Ectodermal cell (in vitro differentiated cells): ENCODE data around the gene COP1.

Source experiments
- H3K27ac ChIP-seq: 2 replicates; pipeline ENCODE4 v1.7.0; 2013; ENCODE audit warnings: mild to moderate bottlenecking, low read depth, low read length; ENCODE audit not compliant: insufficient read depth, poor library complexity, severe bottlenecking
- H3K27me3 ChIP-seq: 2 replicates; pipeline ENCODE4 v1.7.0; 2013; ENCODE audit warnings: mild to moderate bottlenecking, low read length; ENCODE audit not compliant: insufficient read depth, control insufficient read depth, poor library complexity, severe bottlenecking
- H3K36me3 ChIP-seq: one replicate; pipeline ENCODE4 v1.7.0; 2013; ENCODE audit warnings: low read length; ENCODE audit not compliant: control insufficient read depth, insufficient read depth
- H3K4me1 ChIP-seq: one replicate; pipeline ENCODE4 v1.7.0; 2013; ENCODE audit warnings: low read length; ENCODE audit not compliant: control insufficient read depth, insufficient read depth
- H3K4me3 ChIP-seq: 2 replicates; pipeline ENCODE4 v1.7.0; 2013; ENCODE audit warnings: low read depth, low read length, control low read depth; ENCODE audit not compliant: insufficient read depth
- H3K9me3 ChIP-seq: 2 replicates; pipeline ENCODE4 v1.7.0; 2013; ENCODE audit warnings: mild to moderate bottlenecking, low read length, moderate library complexity; ENCODE audit not compliant: control insufficient read depth
- WGBS, 2 experiments: methylation state at CpG; one replicate each; pipeline ENCODE4 v1.1.7; 2013; ENCODE audit warnings: missing lambda C conversion rate in 2 of 2; 5-methylcytosine and 5-hydroxymethylcytosine counted together

The COP1 gene

DNA sequence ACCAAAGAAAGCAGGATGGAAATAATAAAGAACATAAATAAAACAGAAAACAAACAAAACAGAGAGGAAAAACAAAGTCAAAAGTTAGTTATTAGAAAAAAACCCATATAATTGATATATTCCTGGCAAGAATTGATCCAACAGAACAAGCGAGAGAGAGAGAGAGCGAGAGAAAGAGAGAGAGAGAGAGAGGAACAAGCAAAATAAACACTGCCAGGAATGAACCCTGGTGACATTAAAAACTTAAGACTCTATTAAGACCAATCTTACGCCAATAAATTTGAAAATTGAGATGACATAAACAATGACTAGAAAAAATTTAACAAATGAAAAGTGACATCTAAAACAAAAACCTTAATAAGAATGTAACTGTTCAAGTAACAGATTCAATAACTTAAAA, 64.1 kb downstream of the COP1 start:
- H3K4me1 ChIP-seq = no peaks in the 10 kb centered on the region
- no peak overlapping the region for H3K4me3 ChIP-seq
- H3K27ac ChIP-seq = no peak overlapping the region
- H3K36me3 ChIP-seq = no peaks in the 10 kb centered on the region
- H3K9me3 ChIP-seq = no peaks in the 10 kb centered on the region
- H3K27me3 ChIP-seq = no peaks in the 10 kb centered on the region
- 100% methylated on average over 3 of the region's 3 CpGs; no CpG with 5 or more reads in 1 of the 2 experiments for WGBS, 2 experiments

DNA sequence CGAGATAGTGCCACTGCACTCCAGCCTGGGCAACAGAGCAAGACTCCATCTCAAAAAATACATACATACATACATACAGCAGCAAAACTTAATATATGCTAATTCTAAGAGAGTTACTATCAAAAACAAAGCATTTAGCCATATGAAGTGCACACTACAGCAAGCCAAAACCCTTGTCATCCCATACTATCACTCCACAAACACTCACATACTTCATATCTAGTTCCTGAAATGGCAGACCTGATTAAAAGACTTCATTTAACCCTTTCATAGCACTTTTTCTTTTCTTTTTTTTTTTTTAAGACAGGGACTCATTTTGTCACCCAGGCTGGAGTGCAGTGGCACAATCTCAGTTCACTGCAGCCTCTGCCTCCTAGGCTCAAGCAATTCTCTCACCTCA, 65.6 kb downstream of the COP1 start:
- H3K27ac ChIP-seq = no peak overlapping the region
- H3K4me1 ChIP-seq = no peaks in the 10 kb centered on the region
- H3K4me3 ChIP-seq = no peak overlapping the region
- H3K9me3 ChIP-seq = no peaks in the 10 kb centered on the region
- WGBS, 2 experiments = 100% methylated on average over 1 of the region's 1 CpG
- H3K36me3 ChIP-seq = no peaks in the 10 kb centered on the region
- no peaks in the 10 kb centered on the region for H3K27me3 ChIP-seq

DNA sequence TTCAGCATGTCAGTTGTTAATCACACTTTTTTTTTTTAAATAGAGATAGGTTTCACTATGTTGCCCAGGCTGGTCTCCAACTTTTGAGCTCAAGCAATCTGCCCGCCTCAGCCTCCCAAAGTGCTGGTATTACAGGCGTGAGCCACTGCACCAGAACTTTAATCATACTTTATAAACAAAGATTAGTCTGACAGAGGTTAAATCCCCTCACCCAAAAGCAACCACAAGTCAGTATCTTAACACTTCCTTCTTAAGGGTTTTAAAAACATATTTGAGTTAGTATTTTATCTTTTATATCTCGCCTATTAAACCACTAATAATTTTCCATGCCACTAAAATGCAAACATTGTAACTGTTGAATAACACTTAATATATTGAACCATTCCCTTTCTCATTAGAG, 70.2 kb downstream of the COP1 start:
- H3K27me3 ChIP-seq = no peaks in the 10 kb centered on the region
- 93 to 96% methylated on average over 3 of the region's 3 CpGs for WGBS, 2 experiments
- H3K27ac ChIP-seq = no peak overlapping the region
- H3K36me3 ChIP-seq = no peaks in the 10 kb centered on the region
- H3K4me3 ChIP-seq = no peak overlapping the region
- no peaks in the 10 kb centered on the region for H3K4me1 ChIP-seq
- H3K9me3 ChIP-seq = no peaks in the 10 kb centered on the region

DNA sequence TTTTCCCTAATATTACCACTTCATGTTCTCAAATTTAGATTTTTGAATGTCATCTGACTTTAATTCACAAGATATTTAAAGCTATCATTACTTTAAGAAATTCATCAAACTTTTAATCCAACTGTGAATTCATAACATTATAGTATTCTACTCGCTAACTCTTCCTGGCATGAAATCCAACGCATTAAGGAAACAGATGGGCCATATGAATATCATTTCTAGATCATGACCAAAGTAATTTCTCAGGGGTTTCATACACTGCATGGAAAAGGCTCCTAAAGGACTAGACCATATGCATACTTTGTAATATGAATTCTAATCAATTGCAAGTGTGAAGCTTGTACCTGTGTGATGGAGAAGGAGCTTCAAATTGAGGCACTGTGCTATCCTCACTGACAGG, 72.4 kb downstream of the COP1 start:
- Histone ChIP-seq H3K4me3 (no peak overlapping the region), H3K9me3 (no peaks in the 10 kb centered on the region), H3K27me3 (no peaks in the 10 kb centered on the region), H3K36me3 (no peaks in the 10 kb centered on the region), H3K27ac (no peak overlapping the region), H3K4me1 (no peaks in the 10 kb centered on the region)
- 97 to 100% methylated on average over 2 of the region's 2 CpGs for WGBS, 2 experiments

DNA sequence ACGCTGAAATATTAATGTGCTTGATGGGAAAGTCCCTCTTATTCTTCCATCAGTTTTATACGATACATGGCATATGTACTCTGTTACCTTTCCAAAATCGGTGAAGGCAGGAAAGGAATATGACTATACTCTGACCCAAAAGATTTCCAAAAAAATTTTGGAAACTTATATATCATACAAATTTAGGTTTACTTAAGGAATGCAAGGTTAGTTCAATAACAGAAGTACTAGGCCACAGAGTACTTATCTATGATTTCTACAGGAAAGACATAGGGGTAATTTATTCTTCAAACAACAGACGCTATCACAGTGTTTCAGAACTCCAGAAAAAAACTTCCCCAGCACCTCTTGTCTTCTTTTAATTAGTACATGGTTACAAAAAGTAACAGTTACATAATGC, 84.8 kb downstream of the COP1 start:
- no peaks in the 10 kb centered on the region for H3K36me3 ChIP-seq
- no peaks in the 10 kb centered on the region for H3K4me1 ChIP-seq
- 96 to 100% methylated on average over 4 of the region's 4 CpGs for WGBS, 2 experiments

DNA sequence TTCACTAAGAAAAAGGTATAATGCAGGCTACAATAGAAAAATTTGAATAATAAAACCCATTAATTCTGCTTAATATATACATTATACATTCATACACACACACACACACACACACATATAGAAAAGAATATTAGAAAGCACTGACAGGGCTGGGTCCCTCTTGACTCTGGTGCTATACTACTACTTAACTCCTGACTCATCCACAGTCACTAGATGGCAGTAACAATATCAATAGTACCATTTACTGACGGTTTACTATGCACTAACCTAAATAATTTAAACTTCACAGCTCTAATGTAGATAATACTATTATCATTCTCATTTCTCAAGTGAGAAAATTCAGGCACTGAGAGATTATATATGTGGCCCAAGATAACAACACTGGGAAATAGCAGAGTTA, 87.5 kb downstream of the COP1 start:
- no peak overlapping the region for H3K4me3 ChIP-seq
- no peaks in the 10 kb centered on the region for H3K4me1 ChIP-seq
- no peak overlapping the region for H3K27ac ChIP-seq
- H3K27me3 ChIP-seq = no peaks in the 10 kb centered on the region
- H3K9me3 ChIP-seq = no peaks in the 10 kb centered on the region
- 19 to 36% methylated on average over 1 of the region's 1 CpG for WGBS, 2 experiments
- no peaks in the 10 kb centered on the region for H3K36me3 ChIP-seq

More for the DNA sequence above, 84.8 kb downstream of the COP1 start:
- Histone ChIP-seq H3K4me3 (no peak overlapping the region), H3K27ac (no peak overlapping the region), H3K9me3 (no peaks in the 10 kb centered on the region), H3K27me3 (no peaks in the 10 kb centered on the region)

DNA sequence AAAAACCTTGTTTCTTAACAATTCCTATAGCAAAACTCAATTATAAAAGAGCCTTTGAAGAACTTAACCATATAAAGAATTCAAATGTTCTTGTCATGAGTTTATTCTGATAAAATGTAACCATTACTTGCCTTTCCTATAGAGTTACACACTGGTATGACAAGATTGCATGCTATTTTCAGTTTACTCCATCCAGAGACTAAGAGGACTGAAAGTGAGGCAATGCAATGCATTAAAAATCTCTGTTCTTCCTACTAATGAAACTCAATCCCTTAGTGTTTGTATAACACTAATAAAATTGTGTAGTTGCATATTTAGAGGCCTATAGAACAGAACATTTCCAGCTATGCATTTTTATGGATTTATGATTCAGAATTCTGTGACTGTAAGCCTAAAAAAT, 88.1 kb downstream of the COP1 start:
- Histone ChIP-seq H3K4me1 (no peaks in the 10 kb centered on the region), H3K27me3 (no peaks in the 10 kb centered on the region), H3K27ac (no peak overlapping the region), H3K4me3 (no peak overlapping the region), H3K36me3 (no peaks in the 10 kb centered on the region), H3K9me3 (no peaks in the 10 kb centered on the region)

DNA sequence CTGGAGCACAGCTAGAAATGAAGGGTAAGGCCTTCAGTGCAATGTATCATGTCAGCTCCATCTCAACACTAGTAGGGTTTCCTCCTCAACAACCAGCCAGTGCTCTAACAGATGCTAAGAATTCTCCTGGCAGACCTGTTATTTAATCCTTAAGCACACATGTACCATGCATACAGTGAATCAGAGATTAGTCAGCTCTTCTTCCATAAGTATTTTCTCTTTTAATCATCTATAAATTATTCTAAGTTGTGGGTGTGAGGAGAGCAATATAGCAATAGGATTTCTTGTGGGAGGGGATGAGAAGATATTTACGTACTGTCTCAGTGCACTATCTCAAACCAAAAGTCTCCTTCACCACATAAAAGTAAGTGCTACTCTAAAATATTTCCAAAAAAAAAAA, 95.3 kb downstream of the COP1 start:
- Histone ChIP-seq H3K27ac (no peak overlapping the region), H3K4me3 (no peak overlapping the region), H3K27me3 (no peaks in the 10 kb centered on the region), H3K9me3 (no peaks in the 10 kb centered on the region), H3K36me3 (no peaks in the 10 kb centered on the region), H3K4me1 (no peaks in the 10 kb centered on the region)
- no CpG with 5 or more reads among the region's 1 CpG for WGBS, 2 experiments

DNA sequence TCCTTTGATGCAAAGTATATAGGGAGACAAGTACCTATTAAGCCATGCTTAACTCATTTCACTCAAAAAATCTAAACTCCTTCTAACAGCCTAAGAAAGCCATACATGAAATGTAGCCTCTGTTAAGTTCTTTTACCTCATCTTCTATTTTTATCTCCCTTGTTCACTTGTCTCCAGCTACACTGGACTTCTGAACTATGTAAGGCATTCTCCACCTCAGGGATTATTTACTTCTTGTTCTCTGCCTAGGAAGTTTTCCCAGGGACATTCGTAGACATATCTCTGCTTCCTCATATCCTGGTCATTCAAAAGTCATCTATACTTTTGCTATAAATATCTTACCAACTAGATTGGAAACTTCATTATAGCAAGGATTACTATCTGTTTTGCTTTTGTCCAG, 96.9 kb downstream of the COP1 start:
- Histone ChIP-seq H3K36me3 (no peaks in the 10 kb centered on the region), H3K4me3 (no peak overlapping the region), H3K9me3 (no peaks in the 10 kb centered on the region), H3K27ac (no peak overlapping the region), H3K27me3 (no peaks in the 10 kb centered on the region), H3K4me1 (no peaks in the 10 kb centered on the region)
- 94 to 97% methylated on average over 1 of the region's 1 CpG for WGBS, 2 experiments

DNA sequence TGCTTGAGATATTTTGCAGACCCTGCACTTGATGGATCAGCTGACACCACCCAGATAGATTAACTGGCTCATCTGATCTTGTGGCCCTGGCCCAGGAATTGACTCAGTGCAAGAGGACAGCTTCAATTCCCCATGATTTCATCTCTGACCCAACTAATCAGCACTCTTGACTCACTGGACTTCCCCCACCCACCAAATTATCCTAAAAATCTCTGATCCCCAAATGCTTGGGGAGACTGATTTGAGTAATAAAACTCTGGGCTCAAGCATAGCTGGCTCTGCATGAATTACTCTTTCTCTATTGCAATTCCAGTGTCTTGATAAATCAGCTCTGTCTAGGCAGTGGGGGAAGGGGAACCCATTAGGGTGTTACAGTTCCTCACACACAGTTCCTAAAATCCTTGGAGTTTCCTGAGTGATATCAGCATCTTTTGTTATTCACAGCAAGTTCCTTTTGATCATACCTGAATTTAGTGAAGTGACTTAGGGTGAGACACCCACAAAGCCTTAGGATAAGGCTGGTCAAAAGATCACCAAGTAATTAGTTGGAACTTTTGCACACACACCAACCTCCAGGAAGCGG, 104.2 kb downstream of the COP1 start:
- WGBS, 2 experiments = 75 to 80% methylated on average over 1 of the region's 1 CpG
- Histone ChIP-seq H3K27ac (no peak overlapping the region), H3K36me3 (peaks cover 7% of the 10 kb centered on the region), H3K9me3 (no peaks in the 10 kb centered on the region), H3K27me3 (no peaks in the 10 kb centered on the region), H3K4me3 (no peak overlapping the region), H3K4me1 (no peaks in the 10 kb centered on the region)
